Activated CD4-positive, alpha-beta T cell treated with anti-CD3 and anti-CD28 coated beads, Interleukin-2, Interleukin-6, amounts not matched to agents 100 ng/mL and 50 ng/mL, durations not matched to agents 16 hours and 8 hours (primary cell): ENCODE results near the gene VPS29.
A peak's percentile ranks its signal among the peaks of the same experiment; 100 is the strongest.
"Not testable (repeated sequence)": the region's sequence is repeated elsewhere in the genome, so short reads cannot be mapped to it uniquely, and the experiment has no call there.

Experiments used
- DNase-seq: peaks from one replicate; pipeline ENCODE4 v3.0.0-alpha.2; 2020

VPS29 gene

DNA sequence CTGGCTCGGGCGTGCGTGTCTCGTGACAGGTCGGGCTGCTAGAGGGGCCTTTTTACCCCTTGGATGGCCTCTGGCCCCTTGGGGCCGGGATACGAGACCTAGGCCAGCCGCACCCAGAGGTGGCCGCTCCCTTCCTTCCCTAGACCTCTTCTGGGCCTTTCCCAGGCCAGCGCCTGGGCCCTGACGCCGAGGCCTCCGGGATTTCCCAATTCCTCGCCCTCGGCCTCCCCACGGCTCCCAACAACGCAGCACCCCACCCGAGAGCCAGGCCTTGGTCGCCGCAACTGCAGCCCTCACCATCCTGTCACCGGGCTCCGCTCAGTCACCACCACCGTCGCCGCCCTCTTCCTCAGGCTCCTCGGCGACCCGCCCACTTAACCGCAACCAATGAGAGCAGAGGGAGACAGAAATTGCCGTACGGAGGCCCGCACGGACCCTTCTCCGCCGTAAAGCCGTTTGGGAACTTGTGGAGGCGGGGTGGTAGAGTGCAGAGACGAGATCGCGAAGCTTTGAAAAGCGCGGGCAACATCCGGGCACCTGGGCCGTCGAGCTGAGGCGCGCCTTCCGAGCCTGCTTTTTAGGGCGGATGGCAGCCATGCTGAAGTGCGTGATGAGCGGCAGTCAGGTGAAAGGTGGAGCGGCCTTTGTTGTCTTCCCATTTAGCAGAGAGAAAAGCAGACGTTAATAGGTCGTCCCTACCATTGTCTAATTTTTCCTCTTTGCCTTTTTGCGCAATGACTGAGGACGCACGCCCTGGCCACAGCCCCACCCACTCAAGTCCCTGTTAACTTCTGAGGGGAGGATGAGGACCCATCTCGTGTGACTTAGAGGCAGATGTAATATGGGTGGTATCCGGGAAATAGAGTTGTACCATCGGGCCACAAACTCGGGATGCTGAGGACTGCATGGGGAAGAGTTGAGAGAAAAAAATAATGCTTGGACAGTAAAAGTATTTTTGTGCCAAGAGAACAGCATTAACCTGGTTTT, at the start of gene VPS29, which contains the start of gene RAD9B:
VPS29 (minus strand) TSS at position 360 of the 987 bp plus-strand sequence; CDS start at position 300, 60 bp downstream.
RAD9B (plus strand) TSS at position 580 of the 987 bp plus-strand sequence; CDS start at position 587, 7 bp downstream.
- DNase-seq = peak; percentile 99

- no peak for DNase-seq
Measured at GRCh38 chr12:110550981-110551380, 49.1 kb upstream of the VPS29 start.

- no peak for DNase-seq
Measured at GRCh38 chr12:110549716-110550115, 47.8 kb upstream of the VPS29 start.

DNA sequence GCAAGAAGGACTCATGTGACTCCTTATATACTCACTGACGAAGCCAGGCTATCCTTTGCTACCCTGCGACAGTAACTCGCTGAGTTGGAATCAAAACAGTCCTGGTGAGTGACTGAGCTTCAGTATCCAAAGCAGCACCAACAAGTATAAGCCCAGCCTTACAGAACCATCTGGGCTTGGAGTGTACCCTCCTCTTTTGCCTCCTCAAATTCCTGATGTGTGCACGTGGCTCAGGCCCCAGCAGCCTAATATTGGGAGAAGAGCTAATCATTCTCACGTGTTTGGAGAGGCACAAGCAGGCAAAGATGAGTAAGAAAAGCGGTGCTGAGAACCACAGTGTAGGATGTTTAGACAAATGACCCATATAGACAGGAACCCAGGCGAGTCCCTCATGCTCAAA, 46.8 kb upstream of the VPS29 start:
- DNase-seq = no peak

- no peak for DNase-seq
Measured at GRCh38 chr12:110547090-110547489, 45.2 kb upstream of the VPS29 start.

DNA sequence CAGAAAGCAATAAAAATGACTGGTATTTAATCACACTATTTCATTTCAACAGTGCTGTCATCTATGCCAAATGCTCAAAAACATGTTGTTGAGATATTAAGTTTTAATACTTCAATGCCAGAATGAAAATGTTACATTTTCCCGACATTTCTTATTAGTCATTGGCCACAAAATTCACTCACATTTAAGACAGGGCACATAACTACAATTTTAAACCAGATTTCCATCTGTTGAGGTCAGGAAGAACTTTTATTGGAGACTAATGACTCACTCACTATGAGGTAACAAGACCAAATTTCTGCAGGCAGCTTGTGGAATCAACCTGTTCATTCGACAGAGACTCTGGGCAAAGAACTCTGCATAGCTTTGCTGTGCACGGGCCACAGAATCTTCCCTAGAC, 44.4 kb upstream of the VPS29 start:
- DNase-seq = no peak

GRCh38 chr12:110545812-110546211, 43.9 kb upstream of the VPS29 start:
- no peak for DNase-seq

DNA sequence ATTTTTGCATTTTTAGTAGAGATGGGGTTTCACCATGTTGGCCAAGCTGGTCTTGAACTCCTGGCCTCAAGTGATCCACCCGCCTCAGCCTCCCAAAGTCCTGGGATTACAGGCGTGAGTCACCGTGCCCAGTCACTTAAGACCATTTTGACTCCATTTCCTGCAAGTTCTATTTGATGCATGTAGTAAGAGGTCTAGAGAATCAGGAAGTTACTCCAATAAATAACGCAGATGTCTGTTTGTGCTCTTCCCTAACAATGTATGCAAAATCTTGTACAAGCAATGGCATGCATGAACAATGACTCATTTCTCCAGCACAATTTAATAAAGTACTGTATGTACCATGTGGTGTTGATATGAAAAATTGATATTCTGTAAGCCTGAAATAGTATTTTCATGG, 43.3 kb upstream of the VPS29 start:
- not testable (repeated sequence) for DNase-seq

GRCh38 chr12:110543965-110544364, 42.1 kb upstream of the VPS29 start:
- no peak for DNase-seq

DNA sequence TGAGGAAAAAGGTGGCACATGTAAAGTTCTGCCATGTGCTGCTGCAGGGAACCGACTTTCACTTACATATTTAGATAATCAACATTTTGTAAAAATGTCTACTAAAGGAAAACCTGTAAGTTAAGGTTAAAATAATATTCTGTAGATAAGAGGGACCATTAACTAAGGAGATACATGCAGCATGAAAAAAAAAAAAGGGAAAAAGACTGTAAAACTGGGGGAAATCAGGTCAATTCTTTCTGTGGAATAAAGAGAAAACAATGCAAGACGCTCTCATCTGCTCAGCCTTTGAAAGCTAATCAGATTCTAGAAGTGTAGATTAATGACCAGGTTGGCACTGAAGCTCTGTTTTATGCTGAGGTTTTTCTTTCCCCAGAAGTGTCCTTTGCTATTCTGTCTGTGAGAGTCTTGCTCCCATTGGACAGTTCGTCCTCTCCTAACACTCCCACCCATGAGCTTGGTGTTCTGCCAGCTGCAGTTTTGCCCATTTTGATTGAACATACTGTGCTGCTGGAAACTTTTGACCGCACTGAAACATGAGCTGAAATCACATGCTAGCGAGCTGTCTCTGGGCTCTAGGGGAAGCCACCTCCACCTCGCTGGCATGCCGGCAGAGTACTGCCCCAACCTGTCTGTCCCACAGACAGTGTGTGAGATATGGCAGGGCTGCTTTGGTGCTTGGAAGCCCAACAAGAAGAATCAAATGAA, 41.5 kb upstream of the VPS29 start:
- DNase-seq = no peak

DNA sequence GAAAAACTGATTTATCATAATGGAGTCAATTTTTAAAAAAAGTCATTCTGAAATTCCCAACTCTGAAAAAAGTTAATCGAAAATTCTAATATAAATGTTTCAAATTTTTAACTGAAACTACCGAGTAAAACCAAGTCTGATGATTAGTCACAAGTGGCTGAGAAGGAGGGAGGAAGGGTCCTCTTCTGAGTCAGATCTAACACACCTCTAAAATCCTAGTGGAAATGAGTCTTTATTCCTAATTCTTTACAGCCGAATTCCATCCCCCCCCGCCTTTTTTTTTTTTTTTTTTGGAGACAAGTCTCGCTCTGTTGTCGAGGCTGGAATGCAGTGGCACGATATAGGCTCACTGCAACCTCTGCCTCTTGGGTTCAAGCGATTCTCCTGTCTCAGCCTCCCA, 38.1 kb upstream of the VPS29 start:
- DNase-seq = no peak

DNA sequence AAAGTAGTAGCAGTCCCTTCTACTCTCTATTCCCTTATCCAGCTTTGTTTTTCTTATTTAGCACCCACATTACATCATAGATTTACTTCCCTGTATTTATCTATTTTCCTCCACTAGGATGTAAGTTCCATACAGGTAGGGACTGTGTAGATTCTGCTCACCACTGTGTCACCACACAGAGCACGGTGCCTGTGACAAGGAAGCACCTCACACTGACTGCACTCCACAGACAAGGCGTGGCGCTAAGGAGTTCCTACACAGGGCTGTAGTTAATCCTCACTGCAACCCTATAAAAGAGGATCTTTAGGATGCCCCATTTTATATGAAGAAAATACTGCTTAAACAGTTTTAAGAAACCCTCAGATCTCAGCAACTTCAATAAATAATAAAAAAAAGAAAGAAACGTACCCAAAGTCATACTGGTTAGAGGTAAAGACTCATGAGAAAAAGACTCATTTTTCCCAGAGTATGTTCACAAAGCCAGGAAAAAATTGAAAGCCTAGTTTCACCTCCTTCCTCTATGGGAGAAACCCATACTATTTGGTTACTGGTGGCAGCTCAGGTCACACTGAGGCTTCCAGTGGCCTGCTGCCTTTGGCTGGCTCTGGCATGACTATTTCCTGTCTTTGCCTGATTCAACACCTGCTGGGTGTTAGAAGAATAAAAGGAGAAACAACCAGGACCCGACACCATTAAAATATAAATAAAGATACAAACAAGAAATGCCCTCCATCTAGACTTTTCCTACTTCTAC, 37.1 kb upstream of the VPS29 start:
- DNase-seq = no peak

DNA sequence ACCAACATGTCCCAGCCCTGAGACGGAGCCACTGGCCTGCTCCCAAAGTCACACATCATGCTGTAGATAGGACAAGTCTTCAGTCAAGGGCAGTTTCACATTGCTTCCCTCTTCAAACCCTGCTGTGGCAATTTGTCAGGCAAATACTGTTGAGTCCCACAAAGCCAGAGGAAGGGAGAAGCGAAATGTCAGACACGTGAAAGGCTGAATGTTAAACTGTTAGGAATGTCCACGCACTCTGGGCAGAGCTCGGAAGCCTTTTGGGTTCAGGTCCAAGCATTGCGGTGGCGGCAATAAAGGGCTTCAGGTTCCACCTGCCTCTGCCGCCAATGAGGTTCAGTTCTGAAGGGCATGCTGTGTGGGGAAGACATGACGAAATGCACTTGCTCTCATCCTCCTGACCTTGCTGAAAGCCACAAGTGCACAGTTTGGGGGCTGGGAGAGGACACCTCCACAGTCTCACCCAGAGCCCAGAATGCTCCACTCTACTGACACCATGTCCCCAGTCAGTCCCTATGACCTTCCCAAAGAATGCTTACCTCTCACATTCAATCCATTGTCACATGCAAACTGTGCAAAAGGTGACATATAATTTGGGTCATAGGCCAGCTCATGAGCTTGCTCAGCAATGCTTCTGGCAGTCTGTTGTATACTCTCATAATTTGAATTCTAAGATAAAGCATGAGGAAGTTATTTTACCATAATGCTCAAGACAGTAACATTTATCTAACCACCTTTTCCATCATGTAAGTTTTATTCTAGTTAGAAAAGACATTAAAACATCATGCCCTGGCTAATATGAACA, 35.9 kb upstream of the VPS29 start:
- no peak for DNase-seq

DNA sequence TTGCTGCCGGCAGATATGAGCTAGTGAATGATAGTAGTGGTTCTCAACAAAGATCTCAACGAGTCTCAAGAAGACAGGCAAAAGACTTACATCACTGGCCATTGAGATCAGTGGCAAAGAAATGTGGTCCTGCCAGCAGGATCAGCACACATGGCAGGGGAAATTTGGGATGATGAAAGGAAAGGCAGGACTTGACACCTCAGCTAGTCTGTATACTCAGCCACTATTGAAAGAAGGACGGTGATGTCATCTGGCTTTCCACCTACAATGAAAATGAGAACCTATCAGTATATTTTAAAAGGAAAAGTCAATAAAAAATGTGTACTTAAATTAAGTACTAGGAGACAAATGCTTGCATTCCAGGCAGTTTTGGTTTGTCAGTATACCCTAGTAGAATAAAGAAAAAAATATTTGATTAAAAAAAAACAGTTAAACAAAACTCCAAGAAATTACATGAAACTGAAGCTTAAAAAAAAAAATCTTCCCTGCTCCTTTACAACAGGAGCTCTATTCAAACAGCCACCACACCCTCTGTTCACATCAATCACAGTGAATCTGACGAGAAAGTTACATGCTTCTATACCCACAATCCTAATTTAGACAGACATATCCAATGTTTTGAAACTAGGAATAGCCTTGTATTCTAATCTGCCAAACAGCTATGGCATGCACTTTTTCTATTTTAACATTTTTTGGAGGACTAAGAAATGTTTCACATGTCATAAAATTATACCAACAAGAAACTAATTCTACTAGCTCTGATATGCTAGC, 35.1 kb upstream of the VPS29 start:
- DNase-seq = no peak

- DNase-seq = no peak
Measured at GRCh38 chr12:110534811-110535210, 32.9 kb upstream of the VPS29 start.

DNA sequence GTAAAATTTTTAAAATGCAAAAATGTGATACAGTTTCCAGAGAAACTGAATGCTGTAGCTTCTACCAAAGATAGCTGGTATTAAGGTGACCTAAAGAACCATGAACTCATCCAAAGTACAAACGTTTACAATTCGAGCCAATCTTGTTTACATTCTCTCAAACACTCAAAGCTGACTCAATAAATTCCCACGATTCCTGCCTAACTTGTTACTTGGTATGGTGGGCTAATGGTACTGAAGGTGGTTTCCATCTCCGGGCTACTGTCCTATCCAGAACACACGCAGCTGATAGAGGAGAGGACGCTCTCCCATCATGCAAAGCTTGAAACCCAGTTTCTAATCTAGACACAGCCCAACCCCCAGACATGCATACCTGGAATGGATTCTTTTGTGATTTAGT, 31.7 kb upstream of the VPS29 start:
- DNase-seq = no peak

- DNase-seq = no peak
Measured at GRCh38 chr12:110532644-110533043, 30.7 kb upstream of the VPS29 start.

DNA sequence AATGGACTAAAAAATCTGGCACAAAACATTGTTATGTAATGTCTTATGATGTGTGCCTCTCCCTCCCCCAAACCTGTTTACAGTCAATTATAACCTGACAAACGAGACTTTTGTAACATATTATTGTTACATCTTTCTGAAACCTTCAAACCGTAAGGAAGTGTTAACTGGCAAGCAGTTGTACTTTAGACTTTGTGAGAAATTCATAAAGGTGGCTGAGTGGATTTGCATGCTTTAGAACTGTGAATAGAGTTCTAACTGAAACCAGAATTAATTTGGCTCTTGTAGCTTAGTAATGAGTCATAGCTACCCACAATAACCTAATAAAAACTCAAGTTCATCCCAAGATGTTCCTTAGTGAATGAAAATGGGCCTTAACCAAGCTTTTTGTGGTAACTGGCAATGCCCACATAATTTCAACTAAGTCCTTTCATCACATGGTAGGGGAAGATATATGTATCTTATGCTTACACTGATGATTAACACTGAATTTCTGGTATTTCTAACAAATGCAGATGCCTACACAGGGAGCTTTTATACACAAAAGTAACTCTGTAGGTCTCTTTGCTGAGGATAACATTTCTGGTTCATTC, 29.9 kb upstream of the VPS29 start:
- peak; percentile 34 for DNase-seq

GRCh38 chr12:110530511-110530910, 28.6 kb upstream of the VPS29 start:
- DNase-seq = no peak

- no peak for DNase-seq
Measured at GRCh38 chr12:110528277-110528839, 26.4 kb upstream of the VPS29 start.
